ENCODE results near the gene UBR4. TPM values are rescaled to one million over a fixed set of nuclear protein-coding genes. Genes with fewer than 3 reads are reported as not detected.

The UBR4 gene
- total and polyA plus RNA-seq, 4 experiments from 2014 or later: 3.8 to 154 (median 89.6) TPM

DNA sequence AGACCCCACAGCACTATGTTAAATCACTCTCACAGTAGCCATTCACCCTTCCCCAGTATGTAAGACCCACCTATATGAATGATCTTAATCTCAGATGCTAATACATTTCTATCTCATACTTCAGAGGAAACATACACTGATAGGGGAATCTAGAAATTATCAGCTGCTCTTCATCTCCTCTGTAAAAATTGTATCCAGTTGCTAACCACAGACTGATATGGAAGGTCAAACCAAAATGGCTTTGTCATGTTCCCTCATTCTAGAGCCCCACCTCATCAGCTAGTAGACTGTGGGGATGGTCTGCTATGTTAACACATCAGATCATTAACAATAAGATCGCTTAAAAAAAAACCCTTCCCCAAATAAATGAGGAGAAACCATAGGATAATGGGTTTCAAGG is 71.7 kb downstream of the UBR4 start:
- DNase-seq: no peak
- no peaks in the 10 kb centered on the region for H3K4me1 ChIP-seq (ENCODE audit: insufficient read depth, low read length)
- Mint-ChIP-seq H3K4me1 (peaks cover 0 to 8% (median under 1%) of the 10 kb centered on the region in 4 donors), H3K4me3 (no peak overlapping the region), H3K9me3 (peaks cover 0 to 7% (median 2%) of the 10 kb centered on the region in 8 donors), H3K27me3 (no peaks in the 10 kb centered on the region), H3K36me3 (peaks cover 75 to 87% of the 10 kb centered on the region in 2 donors), H3K27ac (peak overlapping the region in 1 of 7 donors; percentile 48)
- H3K27me3 ChIP-seq (ENCODE audit: insufficient read depth, low read length): no peaks in the 10 kb centered on the region
- intact Hi-C loops (cut with micrococcal nuclease): no loop called here
- no peak overlapping the region for H3K27ac ChIP-seq (ENCODE audit: low read depth, low read length)
- no peak overlapping the region for H3K4me3 ChIP-seq (ENCODE audit: low read length in 2 of 2)
- POLR2A ChIA-PET (ENCODE audit: partially characterized antibody): no interaction called here
- H3K9me3 ChIP-seq (ENCODE audit: control insufficient read depth in 1 of 2, low read length in 2 of 2): no peaks in the 10 kb centered on the region
- H3K36me3 ChIP-seq (ENCODE audit: insufficient read depth, low read length): peaks cover 78% of the 10 kb centered on the region
- CTCF ChIA-PET (ENCODE audit: partially characterized antibody): interaction anchor here (1.6 kb wide), 1 partner anchor 28 kb away, joined by 4 read pairs; no protein-coding TSS in a partner anchor

DNA sequence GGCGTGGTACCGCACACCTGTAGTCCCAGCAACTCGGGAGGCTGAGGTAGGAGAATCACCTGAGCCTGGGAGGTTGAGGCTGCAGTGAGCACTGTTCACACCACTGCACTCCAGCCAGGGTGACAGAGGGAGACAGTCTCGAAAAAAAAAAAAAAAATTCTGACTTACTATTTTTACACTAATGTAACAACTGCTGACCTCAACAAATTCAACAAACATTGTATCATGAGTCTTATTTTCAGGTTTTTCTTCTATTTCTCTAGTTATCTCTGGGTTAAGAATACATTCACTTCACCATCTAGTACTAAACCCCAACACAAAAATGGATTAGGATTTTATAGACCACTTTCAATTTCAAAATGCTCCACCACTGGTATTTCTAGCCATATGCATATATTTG is 72.9 kb downstream of the UBR4 start:
- H3K27ac Mint-ChIP-seq: peak overlapping the region in 1 of 7 donors; percentile 23
- Histone ChIP-seq H3K4me1 (ENCODE audit: insufficient read depth, low read length) (no peaks in the 10 kb centered on the region), H3K4me3 (ENCODE audit: low read length in 2 of 2) (no peak overlapping the region), H3K27me3 (ENCODE audit: insufficient read depth, low read length) (no peaks in the 10 kb centered on the region), H3K27ac (ENCODE audit: low read depth, low read length) (no peak overlapping the region), H3K36me3 (ENCODE audit: insufficient read depth, low read length) (peaks cover 77% of the 10 kb centered on the region), H3K9me3 (ENCODE audit: control insufficient read depth in 1 of 2, low read length in 2 of 2) (no peaks in the 10 kb centered on the region)
- H3K36me3 Mint-ChIP-seq: peaks cover 80 to 88% of the 10 kb centered on the region in 2 donors
- no peaks in the 10 kb centered on the region for H3K27me3 Mint-ChIP-seq
- peaks cover 0 to 12% (median 3%) of the 10 kb centered on the region in 8 donors for H3K9me3 Mint-ChIP-seq
- no peak for DNase-seq
- ChIA-PET CTCF (ENCODE audit: partially characterized antibody) (no interaction called here), POLR2A (ENCODE audit: partially characterized antibody) (no interaction called here)
- intact Hi-C loops (cut with micrococcal nuclease): no loop called here
- H3K4me3 Mint-ChIP-seq: no peak overlapping the region
- peaks cover 0 to 8% (median under 1%) of the 10 kb centered on the region in 4 donors for H3K4me1 Mint-ChIP-seq

- Histone ChIP-seq H3K27ac (ENCODE audit: low read depth, low read length) (no peak overlapping the region), H3K9me3 (ENCODE audit: control insufficient read depth in 1 of 2, low read length in 2 of 2) (no peaks in the 10 kb centered on the region), H3K4me3 (ENCODE audit: low read length in 2 of 2) (no peak overlapping the region), H3K4me1 (ENCODE audit: insufficient read depth, low read length) (no peaks in the 10 kb centered on the region), H3K36me3 (ENCODE audit: insufficient read depth, low read length) (peaks cover 64% of the 10 kb centered on the region), H3K27me3 (ENCODE audit: insufficient read depth, low read length) (no peaks in the 10 kb centered on the region)
- CTCF ChIA-PET (ENCODE audit: partially characterized antibody): interaction anchor here (1.5 to 2.0 kb wide), 2 partner anchors 41 to 529 kb away, joined by 5 to 6 read pairs; no protein-coding TSS in a partner anchor
- no peak for DNase-seq
- Mint-ChIP-seq H3K27me3 (no peaks in the 10 kb centered on the region), H3K36me3 (peaks cover 74 to 75% of the 10 kb centered on the region in 2 donors), H3K4me1 (peaks cover 0 to 4% (median 2%) of the 10 kb centered on the region in 4 donors), H3K9me3 (peaks cover 0 to 12% (median 3%) of the 10 kb centered on the region in 8 donors), H3K27ac (no peak overlapping the region), H3K4me3 (peak overlapping the region in 1 of 8 donors; percentile 41)
- POLR2A ChIA-PET (ENCODE audit: partially characterized antibody): no interaction called here
- intact Hi-C loops (cut with micrococcal nuclease): no loop called here
These were observed 76.7 kb downstream of the UBR4 start for GRCh38 chr1:19133360-19133759.

DNA sequence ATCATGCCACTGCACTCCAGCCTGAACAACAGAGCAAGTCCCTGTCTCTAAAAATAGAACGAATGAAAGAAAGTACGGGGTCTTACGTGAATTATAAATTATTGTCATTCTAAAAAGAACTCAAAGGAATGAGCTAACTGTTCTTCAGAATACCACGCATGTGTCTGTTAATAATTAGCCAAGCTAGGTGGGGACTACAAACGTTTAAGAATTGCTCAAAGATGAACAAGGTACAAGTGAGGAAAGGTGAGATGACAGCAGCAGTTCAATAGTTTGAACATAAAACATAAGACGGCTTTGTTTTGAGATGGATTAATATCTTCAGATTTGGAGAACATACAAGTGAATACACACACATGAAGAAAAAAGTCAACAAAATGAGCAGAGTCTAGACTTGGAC is 79.6 kb downstream of the UBR4 start:
- H3K4me1 Mint-ChIP-seq: peaks cover 1 to 5% (median 1%) of the 10 kb centered on the region in 4 donors

DNA sequence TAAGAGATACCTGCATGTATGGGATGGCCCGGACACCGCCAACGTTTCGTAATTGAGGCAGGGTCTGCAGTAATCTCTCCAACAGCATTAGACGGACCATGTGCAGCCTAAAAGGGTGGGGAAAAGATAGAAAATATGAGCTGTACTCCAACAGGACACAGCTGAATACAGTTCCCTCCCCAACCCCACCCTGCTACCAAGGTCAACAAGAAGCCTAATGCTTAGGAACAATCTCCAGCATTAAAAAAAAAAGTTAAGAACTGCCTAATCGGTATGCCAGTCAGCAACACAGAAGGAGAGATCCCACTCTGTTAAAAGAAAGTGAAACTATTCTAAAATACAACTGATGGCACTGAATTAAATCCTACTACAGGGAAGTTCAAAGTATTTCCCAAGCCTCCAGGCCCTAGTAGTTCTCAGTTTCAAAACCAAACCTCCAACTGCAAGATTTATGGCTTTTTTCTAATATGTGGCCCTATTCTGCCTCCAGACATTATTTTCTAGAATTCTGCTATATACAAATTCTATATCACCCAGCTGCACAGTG is 81.0 kb downstream of the UBR4 start:
- H3K4me1 Mint-ChIP-seq: peaks cover 1 to 16% (median 14%) of the 10 kb centered on the region in 4 donors
- no peak for DNase-seq
- H3K4me3 ChIP-seq (ENCODE audit: low read length in 2 of 2): no peak overlapping the region
- no peaks in the 10 kb centered on the region for H3K9me3 ChIP-seq (ENCODE audit: control insufficient read depth in 1 of 2, low read length in 2 of 2)
- peak overlapping the region in 3 of 7 donors; percentile 19 to 40 (median 26) for H3K27ac Mint-ChIP-seq
- peaks cover 11% of the 10 kb centered on the region for H3K4me1 ChIP-seq (ENCODE audit: insufficient read depth, low read length)
- H3K36me3 ChIP-seq (ENCODE audit: insufficient read depth, low read length): peaks cover 73% of the 10 kb centered on the region
- POLR2A ChIA-PET (ENCODE audit: partially characterized antibody): no interaction called here
- H3K4me3 Mint-ChIP-seq: no peak overlapping the region
- intact Hi-C loops (cut with micrococcal nuclease): no loop called here
- H3K27ac ChIP-seq (ENCODE audit: low read depth, low read length): no peak overlapping the region
- H3K9me3 Mint-ChIP-seq: peaks cover 0 to 8% (median 1%) of the 10 kb centered on the region in 8 donors
- no peaks in the 10 kb centered on the region for H3K27me3 ChIP-seq (ENCODE audit: insufficient read depth, low read length)
- CTCF ChIA-PET (ENCODE audit: partially characterized antibody): no interaction called here
- H3K27me3 Mint-ChIP-seq: no peaks in the 10 kb centered on the region
- H3K36me3 Mint-ChIP-seq: peaks cover 66 to 76% of the 10 kb centered on the region in 2 donors

More for the DNA sequence above, 79.6 kb downstream of the UBR4 start:
- POLR2A ChIA-PET (ENCODE audit: partially characterized antibody): interaction anchor here (0.6 to 1.0 kb wide), 2 partner anchors 9 to 73 kb away, joined by 3 to 4 read pairs; no protein-coding TSS in a partner anchor
- H3K27me3 Mint-ChIP-seq: no peaks in the 10 kb centered on the region
- H3K27ac Mint-ChIP-seq: peak overlapping the region in 1 of 7 donors; percentile 12
- H3K27me3 ChIP-seq (ENCODE audit: insufficient read depth, low read length): no peaks in the 10 kb centered on the region
- H3K4me3 Mint-ChIP-seq: no peak overlapping the region
- H3K9me3 Mint-ChIP-seq: peaks cover 0 to 12% (median 3%) of the 10 kb centered on the region in 8 donors
- CTCF ChIA-PET (ENCODE audit: partially characterized antibody): no interaction called here
- intact Hi-C loops (cut with micrococcal nuclease): no loop called here
- DNase-seq: no peak
- H3K36me3 ChIP-seq (ENCODE audit: insufficient read depth, low read length): peaks cover 67% of the 10 kb centered on the region
- H3K9me3 ChIP-seq (ENCODE audit: control insufficient read depth in 1 of 2, low read length in 2 of 2): no peaks in the 10 kb centered on the region
- no peak overlapping the region for H3K4me3 ChIP-seq (ENCODE audit: low read length in 2 of 2)
- peaks cover 69 to 75% of the 10 kb centered on the region in 2 donors for H3K36me3 Mint-ChIP-seq
- H3K4me1 ChIP-seq (ENCODE audit: insufficient read depth, low read length): no peaks in the 10 kb centered on the region
- H3K27ac ChIP-seq (ENCODE audit: low read depth, low read length): no peak overlapping the region

DNA sequence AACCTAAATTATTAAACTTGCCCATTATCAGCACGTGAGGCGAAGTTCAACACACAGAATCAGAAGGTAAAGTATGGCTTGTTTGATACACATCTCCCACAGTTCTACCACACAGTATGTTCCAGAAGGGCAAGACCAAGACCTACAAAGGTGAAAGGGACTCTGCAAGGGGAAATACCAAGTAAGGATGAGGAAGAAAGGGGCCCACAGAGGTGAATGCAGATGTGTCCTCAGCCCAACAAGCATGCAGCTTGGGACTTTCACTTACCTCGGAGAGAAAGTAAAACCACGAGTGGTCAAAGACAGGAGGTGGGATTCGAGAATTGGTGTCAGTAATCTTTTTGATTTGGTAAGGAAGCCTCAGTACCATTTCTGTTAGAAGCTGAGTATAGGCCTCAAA is 85.8 kb downstream of the UBR4 start:
- peak in 1 of 5 donors; percentile 20 for DNase-seq
- peaks cover 93% of the 10 kb centered on the region for H3K36me3 ChIP-seq (ENCODE audit: insufficient read depth, low read length)
- H3K36me3 Mint-ChIP-seq: peaks cover 81 to 99% of the 10 kb centered on the region in 2 donors
- H3K27ac Mint-ChIP-seq: peak overlapping the region in 6 of 7 donors; percentile 33 to 85 (median 76)
- no peak overlapping the region for H3K4me3 ChIP-seq (ENCODE audit: low read length in 2 of 2)
- no peaks in the 10 kb centered on the region for H3K9me3 ChIP-seq (ENCODE audit: control insufficient read depth in 1 of 2, low read length in 2 of 2)
- H3K27ac ChIP-seq (ENCODE audit: low read depth, low read length): no peak overlapping the region
- H3K9me3 Mint-ChIP-seq: no peaks in the 10 kb centered on the region
- H3K4me3 Mint-ChIP-seq: peak overlapping the region in 7 of 8 donors; percentile 5 to 74 (median 46)
- ChIA-PET CTCF (ENCODE audit: partially characterized antibody) (no interaction called here), POLR2A (ENCODE audit: partially characterized antibody) (interaction anchor here (0.5 to 1.6 kb wide), 2 partner anchors 50 to 550 kb away, joined by 3 to 4 read pairs; no protein-coding TSS in a partner anchor)
- H3K27me3 Mint-ChIP-seq: no peaks in the 10 kb centered on the region
- H3K4me1 ChIP-seq (ENCODE audit: insufficient read depth, low read length): peaks cover 21% of the 10 kb centered on the region
- intact Hi-C loops (cut with micrococcal nuclease): no loop called here
- H3K4me1 Mint-ChIP-seq: peaks cover 0 to 31% (median 21%) of the 10 kb centered on the region in 4 donors
- no peaks in the 10 kb centered on the region for H3K27me3 ChIP-seq (ENCODE audit: insufficient read depth, low read length)

DNA sequence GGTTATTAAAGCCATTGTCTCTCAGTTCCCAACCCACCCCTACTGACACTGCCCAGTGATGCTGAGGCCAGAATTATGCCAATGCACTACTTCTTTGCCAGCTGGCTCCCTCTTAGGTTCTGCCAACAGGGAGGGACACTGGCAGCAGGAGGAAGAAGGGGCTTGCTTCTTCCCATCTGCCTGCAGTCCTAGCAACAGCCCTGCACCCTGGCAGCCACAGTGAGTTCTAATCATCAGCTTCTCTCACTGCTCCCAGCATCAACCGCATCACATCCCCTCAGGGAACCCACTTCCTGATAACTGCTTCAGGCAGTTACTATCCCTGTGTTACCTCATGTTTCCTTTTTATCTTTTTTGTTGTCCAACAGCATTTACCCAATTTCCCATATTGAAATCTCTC is 86.2 kb downstream of the UBR4 start:
- Mint-ChIP-seq H3K27me3 (no peaks in the 10 kb centered on the region), H3K27ac (peak overlapping the region in 6 of 7 donors; percentile 33 to 85 (median 76)), H3K4me3 (peak overlapping the region in 6 of 8 donors; percentile 10 to 74 (median 54)), H3K4me1 (peaks cover 0 to 31% (median 21%) of the 10 kb centered on the region in 4 donors), H3K9me3 (no peaks in the 10 kb centered on the region), H3K36me3 (peaks cover 84 to 99% of the 10 kb centered on the region in 2 donors)
- Histone ChIP-seq H3K27ac (ENCODE audit: low read depth, low read length) (no peak overlapping the region), H3K36me3 (ENCODE audit: insufficient read depth, low read length) (peaks cover 93% of the 10 kb centered on the region), H3K4me3 (ENCODE audit: low read length in 2 of 2) (no peak overlapping the region), H3K27me3 (ENCODE audit: insufficient read depth, low read length) (no peaks in the 10 kb centered on the region), H3K4me1 (ENCODE audit: insufficient read depth, low read length) (peaks cover 21% of the 10 kb centered on the region), H3K9me3 (ENCODE audit: control insufficient read depth in 1 of 2, low read length in 2 of 2) (no peaks in the 10 kb centered on the region)
- intact Hi-C loops (cut with micrococcal nuclease): no loop called here
- ChIA-PET POLR2A (ENCODE audit: partially characterized antibody) (interaction anchor here (0.5 to 1.6 kb wide), 2 partner anchors 49 to 550 kb away, joined by 3 to 4 read pairs; no protein-coding TSS in a partner anchor), CTCF (ENCODE audit: partially characterized antibody) (interaction anchor here (1.0 to 1.3 kb wide), 3 partner anchors 19 to 117 kb away, joined by 3 read pairs; no protein-coding TSS in a partner anchor)
- peak in 4 of 5 donors; percentile 19 to 44 (median 29) for DNase-seq

All from CD4-positive, alpha-beta memory T cell (primary cell).